Measurements from ENCODE around the gene AP1S3.

Gene AP1S3

GRCh38 chr2:223811757-223812156 is 25.6 kb downstream of the AP1S3 start:
- H3K27ac Mint-ChIP-seq: no peak overlapping the region
- H3K4me3 Mint-ChIP-seq: no peak overlapping the region
- no peak for DNase-seq
- no peaks in the 10 kb centered on the region for H3K9me3 Mint-ChIP-seq
- TF ChIP-seq, protein P1, sequence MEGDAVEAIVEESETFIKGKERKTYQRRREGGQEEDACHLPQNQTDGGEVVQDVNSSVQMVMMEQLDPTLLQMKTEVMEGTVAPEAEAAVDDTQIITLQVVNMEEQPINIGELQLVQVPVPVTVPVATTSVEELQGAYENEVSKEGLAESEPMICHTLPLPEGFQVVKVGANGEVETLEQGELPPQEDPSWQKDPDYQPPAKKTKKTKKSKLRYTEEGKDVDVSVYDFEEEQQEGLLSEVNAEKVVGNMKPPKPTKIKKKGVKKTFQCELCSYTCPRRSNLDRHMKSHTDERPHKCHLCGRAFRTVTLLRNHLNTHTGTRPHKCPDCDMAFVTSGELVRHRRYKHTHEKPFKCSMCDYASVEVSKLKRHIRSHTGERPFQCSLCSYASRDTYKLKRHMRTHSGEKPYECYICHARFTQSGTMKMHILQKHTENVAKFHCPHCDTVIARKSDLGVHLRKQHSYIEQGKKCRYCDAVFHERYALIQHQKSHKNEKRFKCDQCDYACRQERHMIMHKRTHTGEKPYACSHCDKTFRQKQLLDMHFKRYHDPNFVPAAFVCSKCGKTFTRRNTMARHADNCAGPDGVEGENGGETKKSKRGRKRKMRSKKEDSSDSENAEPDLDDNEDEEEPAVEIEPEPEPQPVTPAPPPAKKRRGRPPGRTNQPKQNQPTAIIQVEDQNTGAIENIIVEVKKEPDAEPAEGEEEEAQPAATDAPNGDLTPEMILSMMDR (IDR thresholded peaks at IDR 0.05): no peak
- H3K36me3 Mint-ChIP-seq (ENCODE audit: low read depth): no peaks in the 10 kb centered on the region
- H3K27me3 Mint-ChIP-seq (ENCODE audit: low read depth, poor library complexity): peaks cover 3% of the 10 kb centered on the region
- peaks cover 19% of the 10 kb centered on the region for H3K4me1 Mint-ChIP-seq

- Mint-ChIP-seq H3K4me1 (no peaks in the 10 kb centered on the region), H3K27ac (no peak overlapping the region)
Observed at GRCh38 chr2:223805008-223805407, 32.4 kb downstream of the AP1S3 start.

GRCh38 chr2:223801736-223802135 is 35.6 kb downstream of the AP1S3 start:
- Mint-ChIP-seq H3K36me3 (ENCODE audit: low read depth) (no peaks in the 10 kb centered on the region), H3K27me3 (ENCODE audit: low read depth, poor library complexity) (no peaks in the 10 kb centered on the region), H3K27ac (no peak overlapping the region), H3K4me3 (no peak overlapping the region), H3K9me3 (no peaks in the 10 kb centered on the region), H3K4me1 (no peaks in the 10 kb centered on the region)
- DNase-seq: no peak
- TF ChIP-seq, protein P1 (IDR thresholded peaks at IDR 0.05): no peak

More at GRCh38 chr2:223805008-223805407, 32.4 kb downstream of the AP1S3 start:
- Mint-ChIP-seq H3K36me3 (ENCODE audit: low read depth) (no peaks in the 10 kb centered on the region), H3K9me3 (no peaks in the 10 kb centered on the region), H3K4me3 (no peak overlapping the region), H3K27me3 (ENCODE audit: low read depth, poor library complexity) (peaks cover 3% of the 10 kb centered on the region)
- TF ChIP-seq, protein P1 (IDR thresholded peaks at IDR 0.05): no peak
- no peak for DNase-seq

GRCh38 chr2:223800908-223801307 is 36.5 kb downstream of the AP1S3 start:
- DNase-seq: no peak
- TF ChIP-seq, protein P1 (IDR thresholded peaks at IDR 0.05): no peak
- no peak overlapping the region for H3K27ac Mint-ChIP-seq
- no peaks in the 10 kb centered on the region for H3K27me3 Mint-ChIP-seq (ENCODE audit: low read depth, poor library complexity)
- H3K36me3 Mint-ChIP-seq (ENCODE audit: low read depth): no peaks in the 10 kb centered on the region
- no peaks in the 10 kb centered on the region for H3K4me1 Mint-ChIP-seq
- H3K9me3 Mint-ChIP-seq: no peaks in the 10 kb centered on the region
- no peak overlapping the region for H3K4me3 Mint-ChIP-seq

DNA sequence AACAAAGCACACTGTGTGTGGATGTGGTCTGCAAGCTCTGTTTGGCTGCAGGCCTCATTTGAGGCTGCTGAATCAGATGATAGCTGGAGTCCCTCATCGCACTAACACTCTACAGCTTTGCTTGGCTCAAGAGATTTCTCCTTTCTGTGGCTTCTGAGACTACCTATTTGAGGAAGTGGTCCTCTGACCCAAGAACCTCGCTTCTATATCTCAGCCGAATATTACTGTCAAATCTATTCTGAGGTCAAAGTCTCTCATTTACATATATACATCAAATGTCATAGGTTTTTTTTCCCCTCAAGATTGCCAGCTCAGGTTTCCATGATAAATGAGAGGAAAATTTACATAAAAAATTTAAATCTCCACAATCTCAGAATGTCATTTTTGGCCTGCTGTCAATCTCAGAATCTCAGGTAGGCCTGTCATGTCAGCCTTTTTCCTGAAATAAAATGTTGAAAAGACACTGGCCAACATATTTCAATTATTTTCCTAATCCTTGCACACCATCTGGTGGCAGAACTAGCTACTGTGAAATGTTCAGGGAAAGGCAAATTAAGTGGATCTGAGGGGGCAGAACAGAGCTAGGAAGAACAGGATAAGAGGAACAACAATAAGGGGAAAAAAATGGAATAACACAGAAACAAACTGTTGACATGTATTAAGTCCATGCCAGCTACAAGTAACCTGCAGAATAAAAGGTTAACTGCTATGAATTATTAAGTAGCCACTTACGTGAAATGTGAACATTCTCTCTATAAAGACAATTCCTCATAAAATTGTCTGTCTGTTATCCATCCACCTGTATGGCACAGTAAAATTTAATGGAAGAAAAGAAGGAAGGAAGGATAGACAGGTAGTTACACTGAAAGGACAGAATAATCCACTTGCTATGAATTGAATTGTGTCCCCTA is 39.3 kb downstream of the AP1S3 start:
- TF ChIP-seq, protein P1 (IDR thresholded peaks at IDR 0.05): peak; percentile 50
- Mint-ChIP-seq H3K4me3 (no peak overlapping the region), H3K36me3 (ENCODE audit: low read depth) (no peaks in the 10 kb centered on the region), H3K27ac (no peak overlapping the region), H3K9me3 (no peaks in the 10 kb centered on the region), H3K27me3 (ENCODE audit: low read depth, poor library complexity) (no peaks in the 10 kb centered on the region), H3K4me1 (no peaks in the 10 kb centered on the region)
- DNase-seq: no peak

DNA sequence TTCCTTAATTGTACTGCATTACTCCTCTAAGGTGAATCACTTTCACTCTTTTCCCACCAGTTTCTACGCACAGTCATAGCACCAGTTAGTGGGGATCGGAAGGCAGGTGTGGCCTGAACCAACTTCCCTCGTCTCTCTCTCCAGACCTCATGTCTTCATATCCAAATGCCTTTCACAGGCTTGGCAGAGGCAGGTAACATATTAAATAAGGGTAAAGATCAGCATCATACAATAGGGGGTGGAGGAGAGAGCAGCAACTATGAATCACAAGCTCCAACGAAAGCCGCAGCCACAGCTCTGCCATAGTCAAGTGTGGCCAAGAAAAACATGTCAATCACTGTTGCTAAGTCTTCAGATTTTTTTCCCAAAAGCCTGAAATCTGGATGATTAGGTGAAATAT is 40.3 kb downstream of the AP1S3 start:
- TF ChIP-seq, protein P1 (IDR thresholded peaks at IDR 0.05): no peak
- no peaks in the 10 kb centered on the region for H3K27me3 Mint-ChIP-seq (ENCODE audit: low read depth, poor library complexity)
- peaks cover 5% of the 10 kb centered on the region for H3K9me3 Mint-ChIP-seq
- no peak overlapping the region for H3K4me3 Mint-ChIP-seq
- DNase-seq: no peak
- peaks cover 4% of the 10 kb centered on the region for H3K36me3 Mint-ChIP-seq (ENCODE audit: low read depth)
- no peak overlapping the region for H3K27ac Mint-ChIP-seq
- H3K4me1 Mint-ChIP-seq: no peaks in the 10 kb centered on the region
